ENCODE data around the gene CTSE. TPM values are rescaled to one million over a fixed set of nuclear protein-coding genes. Genes with fewer than 3 reads are reported as not detected.
A peak's percentile ranks its signal among the peaks of the same experiment; 100 is the strongest.

CTSE gene
- total and polyA plus RNA-seq, 12 donors: 0.01 TPM; not detected in 11

DNA sequence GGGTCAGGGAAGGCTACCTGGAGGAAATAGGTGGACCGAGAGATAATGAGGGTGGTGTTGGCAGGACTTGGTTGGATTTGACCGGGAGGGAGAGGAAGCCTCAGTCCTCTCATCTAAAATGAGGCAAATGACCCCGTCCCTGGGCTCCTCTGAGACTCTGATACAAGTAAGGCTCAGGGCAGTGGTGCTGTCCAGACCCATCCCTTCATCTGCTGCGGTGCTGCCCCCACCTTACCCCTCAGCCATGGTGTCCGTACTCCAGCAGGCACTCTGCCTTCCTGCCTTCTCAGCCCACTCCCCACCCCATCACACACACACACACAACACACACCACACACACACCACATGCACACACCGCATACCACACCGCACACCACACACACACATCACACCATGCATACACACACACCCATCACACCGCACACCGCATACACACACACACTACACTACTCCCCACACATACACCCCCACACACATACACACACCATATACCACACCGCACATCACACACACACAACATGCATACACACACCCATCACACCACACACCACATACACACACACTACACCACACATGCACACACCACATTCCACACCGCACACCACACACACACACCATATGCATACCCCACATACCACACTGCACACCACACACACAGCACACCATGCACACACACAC, 51.1 kb downstream of the CTSE start:
- Histone ChIP-seq H3K27me3 (no peaks in the 10 kb centered on the region), H3K27ac (peak overlapping the region in 3 of 10 donors; percentile 2 to 60 (median 30)), H3K4me1 (peaks cover 5 to 40% (median 27%) of the 10 kb centered on the region in 9 donors), H3K4me3 (no peak overlapping the region), H3K9me3 (no peaks in the 10 kb centered on the region), H3K36me3 (no peaks in the 10 kb centered on the region)
- 68 to 73% methylated on average over 11 of the region's 11 CpGs for WGBS, 2 donors
- ATAC-seq (no peak), DNase-seq (no peak)
- TF ChIP-seq, protein P1, sequence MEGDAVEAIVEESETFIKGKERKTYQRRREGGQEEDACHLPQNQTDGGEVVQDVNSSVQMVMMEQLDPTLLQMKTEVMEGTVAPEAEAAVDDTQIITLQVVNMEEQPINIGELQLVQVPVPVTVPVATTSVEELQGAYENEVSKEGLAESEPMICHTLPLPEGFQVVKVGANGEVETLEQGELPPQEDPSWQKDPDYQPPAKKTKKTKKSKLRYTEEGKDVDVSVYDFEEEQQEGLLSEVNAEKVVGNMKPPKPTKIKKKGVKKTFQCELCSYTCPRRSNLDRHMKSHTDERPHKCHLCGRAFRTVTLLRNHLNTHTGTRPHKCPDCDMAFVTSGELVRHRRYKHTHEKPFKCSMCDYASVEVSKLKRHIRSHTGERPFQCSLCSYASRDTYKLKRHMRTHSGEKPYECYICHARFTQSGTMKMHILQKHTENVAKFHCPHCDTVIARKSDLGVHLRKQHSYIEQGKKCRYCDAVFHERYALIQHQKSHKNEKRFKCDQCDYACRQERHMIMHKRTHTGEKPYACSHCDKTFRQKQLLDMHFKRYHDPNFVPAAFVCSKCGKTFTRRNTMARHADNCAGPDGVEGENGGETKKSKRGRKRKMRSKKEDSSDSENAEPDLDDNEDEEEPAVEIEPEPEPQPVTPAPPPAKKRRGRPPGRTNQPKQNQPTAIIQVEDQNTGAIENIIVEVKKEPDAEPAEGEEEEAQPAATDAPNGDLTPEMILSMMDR (IDR thresholded peaks at IDR 0.05): no peak
- intact Hi-C loops (cut with DNase I): loop anchor here in 3 of 10 donors (5.0 to 10.0 kb wide), 3 partner anchors 45 to 298 kb away; no protein-coding TSS in a partner anchor

DNA sequence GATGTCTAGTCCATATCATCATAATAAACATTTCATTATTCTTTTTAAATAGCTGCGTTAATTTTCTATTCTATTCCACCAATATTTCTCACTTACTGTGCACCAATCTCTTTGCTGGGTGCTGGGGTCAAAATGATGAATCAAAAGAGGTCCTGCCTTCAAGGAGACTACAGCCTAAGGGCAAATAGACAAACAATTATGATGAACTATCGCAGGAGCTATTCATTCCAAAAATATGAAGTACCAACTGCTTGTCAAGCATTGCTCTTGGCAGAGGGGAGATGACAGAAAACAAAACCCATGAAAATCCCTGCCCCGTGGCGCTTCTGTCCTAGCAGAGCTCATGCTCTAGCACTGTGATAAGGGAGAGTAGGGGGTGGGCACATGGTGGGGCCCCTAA, 51.6 kb downstream of the CTSE start:
- H3K4me1 ChIP-seq: peaks cover 5 to 38% (median 22%) of the 10 kb centered on the region in 9 donors
- WGBS, 2 donors: 59 to 62% methylated on average over 4 of the region's 4 CpGs
- H3K27me3 ChIP-seq: no peaks in the 10 kb centered on the region
- H3K9me3 ChIP-seq: no peaks in the 10 kb centered on the region
- no peaks in the 10 kb centered on the region for H3K36me3 ChIP-seq
- DNase-seq (no peak), ATAC-seq (no peak)
- no peak overlapping the region for H3K4me3 ChIP-seq
- TF ChIP-seq, protein P1 (IDR thresholded peaks at IDR 0.05): no peak
- H3K27ac ChIP-seq: peak overlapping the region in 3 of 10 donors; percentile 2 to 60 (median 30)
- intact Hi-C loops (cut with DNase I): loop anchor here in 3 of 10 donors (5.0 to 10.0 kb wide), 3 partner anchors 45 to 297 kb away; no protein-coding TSS in a partner anchor

DNA sequence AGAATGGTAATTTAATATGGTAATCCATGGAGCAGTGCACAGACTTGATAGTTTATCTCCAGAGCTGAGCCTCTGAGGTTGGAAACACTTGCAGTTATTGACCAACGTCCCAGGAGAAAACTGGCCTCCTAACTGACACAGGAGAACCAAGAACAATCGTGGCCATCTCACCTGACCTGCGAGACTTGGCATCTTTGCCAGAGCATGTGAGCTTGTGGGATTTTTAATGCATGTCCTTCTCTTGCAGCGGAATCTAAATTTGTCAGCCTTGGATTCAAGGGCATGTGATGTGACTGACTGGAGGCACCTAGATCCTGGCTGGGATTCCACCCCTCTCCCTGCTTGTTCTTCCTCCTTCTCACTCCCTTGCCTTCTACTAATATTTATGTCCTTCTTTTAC, 52.6 kb downstream of the CTSE start:
- WGBS, 2 donors: 44 to 61% methylated on average over 4 of the region's 4 CpGs
- Histone ChIP-seq H3K27me3 (no peaks in the 10 kb centered on the region), H3K4me3 (no peak overlapping the region), H3K9me3 (no peaks in the 10 kb centered on the region), H3K4me1 (peaks cover 5 to 30% (median 14%) of the 10 kb centered on the region in 9 donors), H3K27ac (peak overlapping the region in 2 of 10 donors; percentile 7 to 28), H3K36me3 (no peaks in the 10 kb centered on the region)
- ATAC-seq: no peak
- intact Hi-C loops (cut with DNase I): loop anchor here in 3 of 10 donors (5.0 to 10.0 kb wide), 3 partner anchors 44 to 296 kb away; no protein-coding TSS in a partner anchor
- TF ChIP-seq, protein P1 (IDR thresholded peaks at IDR 0.05): no peak
- no peak for DNase-seq

- no peak for ATAC-seq
- intact Hi-C loops (cut with DNase I): loop anchor here in 3 of 10 donors (5.0 to 10.0 kb wide), 3 partner anchors 43 to 296 kb away; no protein-coding TSS in a partner anchor
- no peaks in the 10 kb centered on the region for H3K9me3 ChIP-seq
Observed at GRCh38 chr1:205970486-205970885, 53.2 kb downstream of the CTSE start.

More at GRCh38 chr1:205970486-205970885, 53.2 kb downstream of the CTSE start:
- TF ChIP-seq, protein P1 (IDR thresholded peaks at IDR 0.05): no peak
- Histone ChIP-seq H3K4me1 (peaks cover 0 to 24% (median 8%) of the 10 kb centered on the region in 9 donors), H3K27me3 (no peaks in the 10 kb centered on the region), H3K36me3 (no peaks in the 10 kb centered on the region), H3K27ac (no peak overlapping the region), H3K4me3 (no peak overlapping the region)
- WGBS, 2 donors: 50 to 54% methylated on average over 1 of the region's 1 CpG
- DNase-seq: no peak

Data from heart right ventricle (tissue), 16 donors.